Neutrophil (primary cell): ENCODE data around the gene SVBP.

Experiments
- H3K27ac ChIP-seq: fragments of 200-600 bp; sonication (generic); 2 replicates; pipeline ENCODE4 v1.5.1; 2016; ENCODE audit warnings: mild to moderate bottlenecking, moderate library complexity
- H3K27me3 ChIP-seq: fragments of 200-600 bp; sonication (generic); 2 replicates; pipeline ENCODE4 v1.6.0; 2016; ENCODE audit warnings: mild to moderate bottlenecking
- H3K36me3 ChIP-seq: fragments of 200-600 bp; sonication (generic); 2 replicates; pipeline ENCODE4 v1.5.1; 2017
- H3K4me1 ChIP-seq, 2 experiments: fragments of 200-600 bp in 1 of 2; sonication (generic) in 1 of 2; 1 replicate in 1 of 2; 2 replicates in 1 of 2; pipeline versions ENCODE4 v1.5.1 to v1.6.1; 2013 to 2016; ENCODE audit warnings: low read depth in 1 of 2, low read length in 1 of 2, mild to moderate bottlenecking in 1 of 2, moderate library complexity in 1 of 2; ENCODE audit not compliant: control insufficient read depth in 1 of 2, insufficient read depth in 1 of 2
- H3K4me3 ChIP-seq, 2 experiments: fragments of 200-600 bp in 1 of 2; sonication (generic) in 1 of 2; 1 replicate in 1 of 2; 2 replicates in 1 of 2; pipeline ENCODE4 v1.5.1; 2013 to 2016; ENCODE audit warnings: low read depth in 1 of 2, low read length in 1 of 2, mild to moderate bottlenecking in 1 of 2, moderate library complexity in 1 of 2
- H3K9me3 ChIP-seq: fragments of 200-600 bp; sonication (generic); 2 replicates; pipeline ENCODE4 v1.5.1; 2016
- CTCF ChIP-seq: fragments of 200-600 bp; sonication (generic); IDR thresholded peaks from 2 replicates; pipeline ENCODE4 v1.5.1; 2016; ENCODE audit warnings: antibody characterized with exemption

Gene SVBP

GRCh38 chr1:42807056-42807668, 10.0 kb downstream of the SVBP start:
- Histone ChIP-seq H3K9me3 (no peaks in the 10 kb centered on the region), H3K4me3 (no peak overlapping the region), H3K27ac (no peak overlapping the region), H3K4me1 (no peaks in the 10 kb centered on the region), H3K27me3 (no peaks in the 10 kb centered on the region), H3K36me3 (peaks cover 39% of the 10 kb centered on the region)
- no peak for TF ChIP-seq CTCF

DNA sequence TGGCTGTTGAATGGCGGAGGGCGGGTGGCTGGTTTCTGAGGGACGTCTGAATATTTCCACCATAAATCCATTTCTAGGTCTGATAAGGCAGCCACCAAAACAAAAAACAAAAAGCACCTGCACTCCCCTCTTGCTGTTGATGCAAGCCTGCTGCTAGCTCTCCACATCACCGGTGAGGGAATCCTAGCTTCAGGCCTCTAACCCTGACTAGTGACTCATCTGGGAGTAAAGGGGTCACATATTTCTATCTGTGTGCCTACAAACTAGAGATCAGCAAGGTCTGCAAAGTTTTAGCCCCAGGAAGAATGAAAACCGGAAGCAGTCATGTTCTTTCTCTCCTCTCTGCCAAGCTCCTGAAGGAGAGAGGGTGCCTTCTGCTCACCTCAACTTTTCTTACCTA, 10.6 kb downstream of the SVBP start:
- H3K27ac ChIP-seq = no peak overlapping the region
- no peak for TF ChIP-seq CTCF
- H3K36me3 ChIP-seq = peaks cover 39% of the 10 kb centered on the region
- H3K4me1 ChIP-seq = no peaks in the 10 kb centered on the region
- no peaks in the 10 kb centered on the region for H3K9me3 ChIP-seq
- no peaks in the 10 kb centered on the region for H3K27me3 ChIP-seq
- H3K4me3 ChIP-seq = no peak overlapping the region

- H3K27ac ChIP-seq = no peak overlapping the region
- no peak for TF ChIP-seq CTCF
Observed at GRCh38 chr1:42806171-42806570, 11.0 kb downstream of the SVBP start.

DNA sequence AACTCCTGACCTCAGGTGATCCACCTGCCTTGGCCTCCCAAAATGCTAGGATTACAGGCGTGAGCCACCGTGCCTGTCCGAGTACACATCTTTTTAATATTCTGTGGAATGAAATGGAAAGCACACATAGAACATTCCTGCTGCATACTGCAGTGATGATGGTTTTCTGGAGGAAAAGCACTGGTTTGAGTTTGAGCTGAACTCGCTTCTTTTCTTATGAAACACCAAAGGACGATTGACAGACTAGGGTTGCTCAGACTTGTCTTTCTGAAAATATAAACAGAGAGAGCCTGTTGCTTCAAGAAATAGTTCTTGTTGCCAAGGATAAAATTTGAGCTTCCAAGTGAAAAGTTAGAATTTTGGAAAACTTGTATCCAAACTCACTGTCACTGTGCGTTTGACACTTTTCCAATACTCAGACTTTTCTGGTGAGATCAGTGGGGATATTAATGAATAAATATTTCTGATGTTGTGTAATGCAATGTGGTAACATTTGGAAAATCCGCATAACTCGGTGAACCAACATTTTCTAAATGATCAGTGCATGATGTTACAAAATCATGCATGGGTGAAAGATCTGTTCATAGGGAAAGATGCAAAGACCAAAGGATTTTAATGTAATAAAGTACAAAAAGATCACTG, 15.2 kb downstream of the SVBP start:
- Histone ChIP-seq H3K27me3 (no peaks in the 10 kb centered on the region), H3K4me3 (no peak overlapping the region), H3K27ac (no peak overlapping the region), H3K4me1 (no peaks in the 10 kb centered on the region), H3K9me3 (no peaks in the 10 kb centered on the region), H3K36me3 (peaks cover 20% of the 10 kb centered on the region)
- TF ChIP-seq CTCF = no peak

More at GRCh38 chr1:42806171-42806570, 11.0 kb downstream of the SVBP start:
- no peaks in the 10 kb centered on the region for H3K4me1 ChIP-seq
- H3K4me3 ChIP-seq = no peak overlapping the region
- H3K36me3 ChIP-seq = peaks cover 36% of the 10 kb centered on the region
- no peaks in the 10 kb centered on the region for H3K27me3 ChIP-seq
- no peaks in the 10 kb centered on the region for H3K9me3 ChIP-seq

GRCh38 chr1:42797979-42798378, 19.2 kb downstream of the SVBP start:
- TF ChIP-seq CTCF = no peak
- H3K9me3 ChIP-seq = no peaks in the 10 kb centered on the region
- no peak overlapping the region for H3K4me3 ChIP-seq

More at GRCh38 chr1:42797979-42798378, 19.2 kb downstream of the SVBP start:
- H3K4me1 ChIP-seq = no peaks in the 10 kb centered on the region
- H3K27me3 ChIP-seq = no peaks in the 10 kb centered on the region
- H3K27ac ChIP-seq = no peak overlapping the region
- H3K36me3 ChIP-seq = no peaks in the 10 kb centered on the region
